H9 (cell line): ENCODE measurements around the gene PHF21B. TPM values are rescaled to one million over a fixed set of nuclear protein-coding genes. Genes with fewer than 3 reads are reported as not detected.
A peak's percentile ranks its signal among the peaks of the same experiment; 100 is the strongest.

Experiments
- DNase-seq: peaks from one replicate; pipeline ENCODE4 v3.0.0-alpha.2; 2017
- H2AFZ ChIP-seq: one replicate; pipeline ENCODE4 v1.6.1; 2013; ENCODE audit warnings: mild to moderate bottlenecking, low read length, control low read depth, moderate library complexity
- H2AK5ac ChIP-seq: 2 replicates; pipeline ENCODE4 v1.6.1; 2013; ENCODE audit warnings: low read length, control low read depth, mixed read lengths; ENCODE audit not compliant: insufficient read length
- H2BK120ac ChIP-seq: one replicate; pipeline ENCODE4 v1.6.1; 2013; ENCODE audit warnings: low read depth, mild to moderate bottlenecking, low read length, control low read depth, inconsistent platforms; ENCODE audit not compliant: poor library complexity, severe bottlenecking
- H2BK12ac ChIP-seq: 2 replicates; pipeline ENCODE4 v1.6.1; 2013; ENCODE audit warnings: low read length, control low read depth, mixed read lengths, low read depth; ENCODE audit not compliant: insufficient read length
- H2BK15ac ChIP-seq: 2 replicates; pipeline ENCODE4 v1.6.1; 2013; ENCODE audit warnings: low read depth, low read length, control low read depth
- H2BK20ac ChIP-seq: one replicate; pipeline ENCODE4 v1.6.1; 2013; ENCODE audit warnings: low read depth, mild to moderate bottlenecking, low read length, control low read depth, inconsistent platforms; ENCODE audit not compliant: poor library complexity, severe bottlenecking
- H2BK5ac ChIP-seq: 2 replicates; pipeline ENCODE4 v1.6.1; 2013; ENCODE audit warnings: low read length, control low read depth, mixed read lengths; ENCODE audit not compliant: insufficient read length
- H3K14ac ChIP-seq: 2 replicates; pipeline ENCODE4 v1.6.1; 2013; ENCODE audit warnings: low read length, control low read depth; ENCODE audit not compliant: insufficient read depth
- H3K18ac ChIP-seq: 2 replicates; pipeline ENCODE4 v1.6.1; 2013; ENCODE audit warnings: low read depth, mild to moderate bottlenecking, mixed read lengths, low read length, control low read depth; ENCODE audit not compliant: insufficient read length
- H3K23ac ChIP-seq: 2 replicates; pipeline ENCODE4 v1.6.1; 2013; ENCODE audit warnings: low read length, control low read depth, mixed read lengths, low read depth; ENCODE audit not compliant: insufficient read length
- H3K23me2 ChIP-seq: 2 replicates; pipeline ENCODE4 v1.6.1; 2013; ENCODE audit warnings: low read depth, mild to moderate bottlenecking, mixed read lengths, low read length, control low read depth; ENCODE audit not compliant: insufficient read length, poor library complexity, severe bottlenecking
- H3K27ac ChIP-seq: 2 replicates; pipeline ENCODE4 v1.5.1; 2013; ENCODE audit warnings: low read length, control low read depth, mixed read lengths, low read depth; ENCODE audit not compliant: insufficient read length
- H3K27me3 ChIP-seq: 2 replicates; pipeline ENCODE4 v1.6.1; 2013; ENCODE audit warnings: low read length, control low read depth, inconsistent platforms; ENCODE audit not compliant: insufficient read depth
- H3K4ac ChIP-seq: 2 replicates; pipeline ENCODE4 v1.6.1; 2013; ENCODE audit warnings: low read depth, mild to moderate bottlenecking, control low read depth, inconsistent platforms, low read length, moderate library complexity
- H3K4me1 ChIP-seq: 2 replicates; pipeline ENCODE4 v1.6.1; 2013; ENCODE audit warnings: low read length, control low read depth, inconsistent platforms; ENCODE audit not compliant: insufficient read depth
- H3K4me2 ChIP-seq: 2 replicates; pipeline ENCODE4 v1.6.1; 2013; ENCODE audit warnings: low read length, control low read depth, mixed read lengths; ENCODE audit not compliant: insufficient read length, insufficient read depth
- H3K56ac ChIP-seq: 2 replicates; pipeline ENCODE4 v1.6.1; 2013; ENCODE audit warnings: low read depth, mild to moderate bottlenecking, mixed read lengths, low read length, control low read depth; ENCODE audit not compliant: insufficient read length
- H3K79me1 ChIP-seq: 2 replicates; pipeline ENCODE4 v1.6.1; 2013; ENCODE audit warnings: low read depth, mild to moderate bottlenecking, moderate library complexity, low read length, control low read depth, inconsistent platforms; ENCODE audit not compliant: insufficient read depth, poor library complexity, severe bottlenecking
- H3K79me2 ChIP-seq: 2 replicates; pipeline ENCODE4 v1.6.1; 2013; ENCODE audit warnings: low read length, control low read depth, inconsistent platforms; ENCODE audit not compliant: insufficient read depth
- H3K9ac ChIP-seq: 2 replicates; pipeline ENCODE4 v1.6.1; 2013; ENCODE audit warnings: low read length, control low read depth, mixed read lengths; ENCODE audit not compliant: insufficient read length; ENCODE audit errors: extremely low read depth
- H3K9me3 ChIP-seq: one replicate; pipeline ENCODE4 v1.6.1; 2013; ENCODE audit warnings: low read depth, low read length, inconsistent platforms; ENCODE audit not compliant: control insufficient read depth
- H3T11ph ChIP-seq: one replicate; pipeline ENCODE4 v1.6.1; 2013; ENCODE audit warnings: mild to moderate bottlenecking, low read length, control low read depth, inconsistent platforms
- H4K20me1 ChIP-seq: one replicate; pipeline ENCODE4 v1.6.1; 2013; ENCODE audit not compliant: control insufficient read depth, insufficient read length, insufficient read depth
- H4K5ac ChIP-seq: 2 replicates; pipeline ENCODE4 v1.6.1; 2013; ENCODE audit warnings: low read depth, mild to moderate bottlenecking, mixed read lengths, low read length, control low read depth; ENCODE audit not compliant: insufficient read length
- H4K8ac ChIP-seq: replicated peaks from 2 replicates; pipeline ENCODE4 v1.6.1; 2013; ENCODE audit warnings: low read length, control low read depth, mixed read lengths, low read depth; ENCODE audit not compliant: insufficient read length
- H4K91ac ChIP-seq: 2 replicates; pipeline ENCODE4 v1.6.1; 2013; ENCODE audit warnings: low read depth, mild to moderate bottlenecking, moderate library complexity, mixed read lengths, low read length, control low read depth; ENCODE audit not compliant: insufficient read length
- H3K27ac Mint-ChIP-seq, 3 experiments: 2 replicates in 2 of 3; 3 replicates in 1 of 3; pipeline ENCODE4 v1.8.0; 2020 to 2021; ENCODE audit warnings: mixed read lengths in 3 of 3, mild to moderate bottlenecking in 1 of 3, moderate library complexity in 1 of 3
- H3K27me3 Mint-ChIP-seq: 2 replicates; pipeline ENCODE4 v1.8.0; 2021; ENCODE audit warnings: low read depth, mild to moderate bottlenecking, moderate library complexity, mixed read lengths
- H3K36me3 Mint-ChIP-seq, 3 experiments: 2 replicates in 2 of 3; 3 replicates in 1 of 3; pipeline ENCODE4 v1.8.0; 2020 to 2021; ENCODE audit warnings: low read depth in 3 of 3, mixed read lengths in 3 of 3; ENCODE audit not compliant: insufficient read depth in 1 of 3
- H3K4me1 Mint-ChIP-seq, 2 experiments: 2 replicates each; pipeline ENCODE4 v1.8.0; 2020; ENCODE audit warnings: mixed read lengths in 2 of 2
- H3K4me3 Mint-ChIP-seq, 2 experiments: 2 replicates in 1 of 2; 3 replicates in 1 of 2; pipeline ENCODE4 v1.8.0; 2020 to 2021; ENCODE audit warnings: mild to moderate bottlenecking in 2 of 2, mixed read lengths in 2 of 2, moderate library complexity in 1 of 2
- H3K9me3 Mint-ChIP-seq, 2 experiments: 2 replicates in 1 of 2; 3 replicates in 1 of 2; pipeline ENCODE4 v1.8.0; 2020; ENCODE audit warnings: mild to moderate bottlenecking in 2 of 2, mixed read lengths in 2 of 2, moderate library complexity in 1 of 2
- CTCF ChIP-seq: fragments of 200-600 bp; sonication (generic); conservative IDR thresholded peaks from 3 replicates; pipeline ENCODE4 v1.8.0; 2021; ENCODE audit warnings: antibody characterized with exemption, mild to moderate bottlenecking
- WGBS: extraction: QIAGEN DNeasy Blood & Tissue Kit; methylation state at CpG from one replicate; pipeline ENCODE4 v1.1.7; 2013; ENCODE audit warnings: missing lambda C conversion rate, low lambda C conversion rate, mixed read lengths; ENCODE audit not compliant: insufficient read length; ENCODE audit errors: extremely low coverage; 5-methylcytosine and 5-hydroxymethylcytosine counted together
- total RNA-seq: library from RNA; stranded (reverse); gene quantifications from 2 replicates; pipeline ENCODE4 v1.2.1, GENCODE V29; 2021

PHF21B gene
- total RNA-seq, 1 experiment from 2014 or later: 60.3 TPM

GRCh38 chr22:45031629-45032403 is 22.0 kb upstream of the PHF21B start:
- Histone ChIP-seq H3K4ac (no peak overlapping the region), H3K27me3 (no peaks in the 10 kb centered on the region), H3K23ac (no peak overlapping the region), H2BK12ac (no peak overlapping the region), H2AFZ (no peak overlapping the region), H3K79me2 (no peaks in the 10 kb centered on the region), H2BK5ac (peak overlapping the region; percentile 92), H3K14ac (no peak overlapping the region), H4K5ac (no peak overlapping the region), H2BK15ac (no peak overlapping the region), H3K79me1 (no peaks in the 10 kb centered on the region), H3K9ac (no peak overlapping the region), H3K27ac (peak overlapping the region; percentile 98), H2BK120ac (no peak overlapping the region), H3K4me1 (no peaks in the 10 kb centered on the region), H2AK5ac (no peak overlapping the region), H3T11ph (no peak overlapping the region), H4K8ac (peak overlapping the region; percentile 48), H3K4me2 (no peak overlapping the region), H4K20me1 (no peaks in the 10 kb centered on the region), H3K18ac (no peak overlapping the region), H2BK20ac (no peak overlapping the region), H3K23me2 (no peaks in the 10 kb centered on the region), H4K91ac (no peak overlapping the region), H3K56ac (no peak overlapping the region), H3K9me3 (no peaks in the 10 kb centered on the region)
- Mint-ChIP-seq H3K9me3 (peaks cover 16 to 20% of the 10 kb centered on the region in 2 experiments), H3K36me3 (peaks cover 0 to 6% (median 0%) of the 10 kb centered on the region in 3 experiments; a peak in 3 of 7 replicates), H3K4me3 (no peak overlapping the region), H3K27ac (peak overlapping the region in 2 of 3 experiments; percentile 88 to 97; a peak in 6 of 7 replicates), H3K4me1 (peaks cover 26 to 33% of the 10 kb centered on the region in 2 experiments), H3K27me3 (peaks cover 17% of the 10 kb centered on the region)
- no peak for TF ChIP-seq CTCF
- no CpG with 5 or more reads among the region's 1 CpG for WGBS
- DNase-seq: no peak
